HG03066 (cell line): ENCODE results near the gene SRRM2.

ENCODE experiments used
- ATAC-seq: cut with Tn5 transposase; IDR thresholded peaks from one replicate; pipeline ENCODE4 v1.9.1; 2021; ENCODE audit warnings: low read depth; ENCODE audit not compliant: unreplicated experiment

SRRM2 gene

DNA sequence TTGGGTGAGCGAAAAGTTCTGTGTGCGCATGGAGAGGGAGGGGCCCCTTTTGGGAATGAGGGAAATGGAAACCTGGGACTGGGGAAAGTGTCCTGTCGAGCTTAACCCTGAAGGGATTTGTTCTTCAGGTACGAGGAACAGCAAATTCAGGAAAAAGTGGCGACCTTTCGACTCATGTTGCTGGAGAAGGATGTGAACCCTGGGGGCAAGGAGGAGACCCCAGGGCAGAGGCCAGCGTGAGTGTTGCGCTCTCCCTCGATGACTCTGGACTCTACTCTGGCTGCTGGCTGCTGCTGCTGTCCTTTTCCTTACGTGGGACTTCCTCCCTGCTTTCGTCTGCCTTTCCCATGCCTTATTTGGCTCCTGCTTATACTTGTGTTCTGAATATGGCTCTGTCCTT is 4.9 kb downstream of the SRRM2 start:
- ATAC-seq, result no peak

DNA sequence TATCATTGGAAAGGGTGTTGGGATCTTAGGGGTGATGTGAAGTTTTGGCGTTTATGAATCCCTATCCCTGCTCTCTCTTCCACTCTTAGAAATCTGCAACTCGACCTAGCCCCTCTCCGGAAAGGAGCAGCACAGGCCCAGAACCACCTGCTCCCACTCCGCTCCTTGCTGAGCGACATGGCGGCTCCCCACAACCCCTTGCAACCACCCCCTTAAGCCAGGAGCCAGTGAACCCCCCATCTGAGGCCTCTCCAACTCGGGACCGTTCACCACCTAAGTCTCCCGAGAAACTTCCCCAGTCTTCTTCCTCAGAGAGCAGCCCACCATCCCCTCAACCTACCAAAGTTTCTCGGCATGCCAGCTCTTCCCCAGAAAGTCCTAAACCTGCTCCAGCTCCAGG is 9.0 kb downstream of the SRRM2 start:
- ATAC-seq, result no peak

DNA sequence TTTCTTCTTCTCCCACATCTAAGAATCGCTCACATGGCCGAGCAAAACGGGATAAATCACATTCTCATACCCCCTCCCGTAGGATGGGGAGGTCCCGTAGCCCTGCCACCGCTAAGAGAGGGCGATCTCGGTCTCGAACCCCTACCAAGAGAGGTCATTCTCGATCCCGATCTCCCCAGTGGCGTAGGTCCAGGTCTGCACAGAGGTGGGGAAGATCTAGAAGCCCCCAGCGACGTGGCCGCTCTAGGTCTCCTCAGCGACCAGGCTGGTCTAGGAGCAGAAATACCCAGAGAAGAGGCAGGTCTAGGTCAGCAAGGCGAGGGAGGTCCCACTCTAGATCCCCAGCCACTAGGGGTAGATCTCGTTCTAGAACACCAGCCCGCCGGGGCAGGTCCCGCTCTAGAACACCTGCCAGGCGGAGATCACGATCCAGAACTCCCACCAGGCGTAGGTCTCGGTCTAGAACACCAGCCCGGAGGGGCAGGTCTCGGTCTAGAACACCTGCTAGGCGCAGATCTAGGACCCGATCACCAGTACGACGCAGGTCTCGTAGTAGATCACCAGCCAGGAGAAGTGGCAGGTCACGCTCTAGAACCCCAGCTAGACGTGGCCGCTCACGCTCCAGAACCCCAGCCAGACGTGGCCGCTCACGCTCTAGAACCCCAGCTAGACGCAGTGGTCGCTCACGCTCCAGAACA is 9.6 kb downstream of the SRRM2 start:
- no peak for ATAC-seq

DNA sequence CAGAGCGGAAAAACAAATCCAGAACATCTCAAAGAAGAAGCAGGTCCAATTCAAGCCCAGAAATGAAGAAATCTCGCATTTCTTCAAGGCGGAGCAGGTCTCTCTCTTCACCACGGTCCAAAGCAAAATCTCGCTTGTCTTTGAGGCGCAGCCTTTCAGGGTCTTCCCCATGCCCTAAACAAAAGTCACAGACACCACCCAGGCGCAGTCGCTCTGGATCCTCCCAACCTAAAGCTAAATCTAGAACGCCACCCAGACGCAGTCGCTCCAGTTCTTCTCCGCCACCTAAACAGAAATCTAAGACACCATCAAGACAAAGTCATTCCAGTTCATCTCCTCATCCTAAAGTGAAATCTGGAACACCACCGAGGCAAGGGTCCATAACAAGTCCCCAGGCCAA is 10.3 kb downstream of the SRRM2 start:
- no peak for ATAC-seq

DNA sequence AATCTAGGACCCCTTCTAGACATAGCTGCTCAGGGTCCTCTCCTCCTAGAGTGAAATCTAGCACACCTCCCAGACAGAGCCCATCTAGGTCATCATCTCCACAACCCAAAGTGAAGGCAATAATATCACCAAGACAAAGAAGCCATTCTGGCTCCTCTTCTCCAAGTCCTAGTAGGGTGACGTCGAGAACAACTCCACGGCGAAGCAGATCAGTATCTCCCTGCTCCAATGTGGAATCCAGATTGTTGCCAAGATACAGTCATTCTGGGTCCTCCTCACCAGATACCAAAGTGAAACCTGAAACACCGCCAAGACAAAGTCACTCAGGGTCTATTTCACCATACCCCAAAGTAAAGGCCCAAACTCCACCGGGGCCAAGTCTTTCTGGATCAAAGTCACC is 10.7 kb downstream of the SRRM2 start:
- no peak for ATAC-seq

DNA sequence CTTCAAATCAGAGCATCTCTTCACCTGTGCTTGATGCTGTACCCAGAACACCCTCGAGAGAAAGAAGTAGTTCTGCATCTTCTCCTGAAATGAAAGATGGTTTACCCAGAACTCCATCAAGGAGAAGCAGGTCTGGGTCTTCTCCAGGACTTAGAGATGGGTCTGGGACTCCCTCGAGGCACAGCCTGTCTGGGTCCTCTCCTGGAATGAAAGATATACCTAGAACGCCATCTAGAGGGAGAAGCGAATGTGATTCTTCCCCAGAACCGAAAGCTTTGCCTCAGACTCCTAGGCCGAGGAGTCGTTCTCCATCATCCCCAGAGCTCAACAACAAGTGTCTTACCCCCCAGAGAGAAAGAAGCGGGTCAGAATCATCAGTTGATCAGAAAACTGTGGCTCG is 12.3 kb downstream of the SRRM2 start:
- ATAC-seq, result no peak

DNA sequence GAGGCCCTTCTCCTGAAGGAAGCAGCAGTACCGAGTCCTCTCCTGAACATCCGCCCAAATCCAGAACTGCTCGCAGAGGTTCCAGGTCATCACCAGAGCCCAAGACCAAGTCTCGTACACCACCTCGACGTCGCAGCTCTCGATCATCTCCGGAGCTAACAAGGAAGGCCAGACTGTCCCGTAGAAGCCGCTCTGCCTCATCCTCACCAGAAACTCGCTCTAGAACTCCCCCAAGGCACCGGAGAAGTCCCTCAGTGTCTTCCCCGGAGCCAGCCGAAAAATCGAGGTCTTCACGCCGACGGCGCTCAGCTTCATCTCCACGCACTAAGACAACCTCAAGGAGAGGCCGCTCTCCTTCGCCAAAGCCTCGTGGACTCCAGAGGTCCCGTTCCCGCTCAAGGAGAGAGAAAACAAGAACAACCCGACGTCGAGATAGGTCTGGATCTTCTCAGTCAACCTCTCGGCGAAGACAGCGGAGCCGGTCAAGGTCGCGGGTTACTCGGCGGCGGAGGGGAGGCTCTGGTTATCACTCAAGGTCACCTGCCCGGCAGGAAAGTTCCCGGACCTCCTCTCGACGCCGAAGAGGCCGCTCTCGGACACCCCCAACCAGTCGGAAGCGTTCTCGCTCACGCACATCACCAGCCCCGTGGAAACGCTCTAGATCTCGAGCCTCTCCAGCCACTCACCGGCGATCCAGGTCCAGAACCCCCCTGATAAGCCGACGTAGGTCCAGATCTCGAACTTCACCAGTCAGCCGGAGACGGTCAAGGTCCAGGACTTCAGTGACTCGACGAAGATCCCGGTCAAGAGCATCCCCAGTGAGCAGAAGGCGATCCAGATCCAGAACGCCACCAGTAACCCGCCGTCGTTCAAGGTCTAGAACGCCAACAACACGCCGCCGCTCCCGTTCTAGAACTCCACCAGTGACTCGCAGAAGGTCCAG is 13.3 kb downstream of the SRRM2 start:
- no peak for ATAC-seq

DNA sequence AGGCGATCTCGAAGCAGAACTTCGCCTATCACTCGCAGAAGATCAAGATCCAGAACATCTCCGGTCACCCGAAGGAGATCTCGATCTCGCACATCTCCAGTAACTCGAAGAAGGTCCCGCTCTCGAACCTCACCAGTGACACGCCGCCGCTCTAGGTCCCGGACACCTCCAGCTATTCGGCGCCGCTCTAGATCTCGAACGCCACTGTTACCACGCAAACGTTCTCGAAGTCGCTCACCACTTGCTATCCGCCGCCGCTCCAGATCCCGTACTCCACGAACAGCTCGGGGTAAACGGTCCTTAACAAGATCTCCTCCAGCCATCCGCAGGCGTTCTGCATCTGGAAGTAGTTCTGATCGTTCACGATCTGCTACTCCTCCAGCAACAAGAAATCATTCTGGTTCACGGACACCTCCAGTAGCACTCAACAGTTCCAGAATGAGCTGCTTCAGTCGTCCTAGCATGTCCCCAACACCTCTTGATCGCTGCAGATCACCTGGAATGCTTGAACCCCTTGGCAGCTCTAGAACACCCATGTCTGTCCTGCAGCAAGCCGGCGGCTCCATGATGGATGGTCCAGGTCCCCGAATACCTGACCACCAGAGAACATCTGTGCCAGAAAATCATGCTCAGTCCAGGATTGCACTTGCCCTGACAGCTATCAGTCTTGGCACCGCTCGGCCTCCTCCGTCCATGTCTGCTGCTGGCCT is 14.1 kb downstream of the SRRM2 start:
- no peak for ATAC-seq

DNA sequence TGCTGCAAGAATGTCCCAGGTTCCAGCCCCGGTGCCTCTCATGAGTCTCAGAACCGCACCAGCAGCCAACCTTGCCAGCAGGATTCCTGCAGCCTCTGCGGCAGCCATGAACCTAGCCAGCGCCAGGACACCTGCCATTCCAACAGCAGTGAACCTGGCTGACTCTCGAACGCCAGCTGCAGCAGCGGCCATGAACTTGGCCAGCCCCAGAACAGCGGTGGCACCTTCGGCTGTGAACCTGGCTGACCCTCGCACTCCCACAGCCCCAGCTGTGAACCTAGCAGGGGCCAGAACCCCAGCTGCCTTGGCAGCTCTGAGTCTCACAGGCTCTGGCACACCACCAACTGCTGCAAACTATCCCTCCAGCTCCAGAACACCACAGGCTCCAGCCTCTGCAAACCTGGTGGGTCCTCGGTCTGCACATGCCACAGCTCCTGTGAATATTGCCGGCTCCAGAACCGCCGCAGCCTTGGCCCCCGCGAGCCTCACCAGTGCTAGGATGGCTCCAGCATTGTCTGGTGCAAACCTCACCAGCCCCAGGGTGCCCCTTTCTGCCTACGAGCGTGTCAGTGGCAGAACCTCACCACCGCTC is 14.8 kb downstream of the SRRM2 start:
- no peak for ATAC-seq

DNA sequence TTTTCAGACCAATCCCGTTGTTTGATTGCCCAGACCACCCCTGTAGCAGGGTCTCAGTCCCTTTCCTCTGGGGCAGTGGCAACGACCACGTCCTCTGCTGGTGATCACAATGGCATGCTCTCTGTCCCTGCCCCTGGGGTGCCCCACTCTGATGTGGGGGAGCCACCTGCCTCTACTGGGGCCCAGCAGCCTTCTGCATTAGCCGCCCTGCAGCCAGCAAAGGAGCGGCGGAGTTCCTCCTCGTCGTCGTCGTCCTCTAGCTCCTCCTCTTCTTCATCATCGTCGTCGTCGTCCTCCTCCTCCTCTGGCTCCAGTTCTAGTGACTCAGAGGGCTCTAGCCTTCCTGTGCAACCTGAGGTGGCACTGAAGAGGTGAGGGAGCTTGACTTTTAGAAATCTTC is 15.5 kb downstream of the SRRM2 start:
- ATAC-seq, result no peak

DNA sequence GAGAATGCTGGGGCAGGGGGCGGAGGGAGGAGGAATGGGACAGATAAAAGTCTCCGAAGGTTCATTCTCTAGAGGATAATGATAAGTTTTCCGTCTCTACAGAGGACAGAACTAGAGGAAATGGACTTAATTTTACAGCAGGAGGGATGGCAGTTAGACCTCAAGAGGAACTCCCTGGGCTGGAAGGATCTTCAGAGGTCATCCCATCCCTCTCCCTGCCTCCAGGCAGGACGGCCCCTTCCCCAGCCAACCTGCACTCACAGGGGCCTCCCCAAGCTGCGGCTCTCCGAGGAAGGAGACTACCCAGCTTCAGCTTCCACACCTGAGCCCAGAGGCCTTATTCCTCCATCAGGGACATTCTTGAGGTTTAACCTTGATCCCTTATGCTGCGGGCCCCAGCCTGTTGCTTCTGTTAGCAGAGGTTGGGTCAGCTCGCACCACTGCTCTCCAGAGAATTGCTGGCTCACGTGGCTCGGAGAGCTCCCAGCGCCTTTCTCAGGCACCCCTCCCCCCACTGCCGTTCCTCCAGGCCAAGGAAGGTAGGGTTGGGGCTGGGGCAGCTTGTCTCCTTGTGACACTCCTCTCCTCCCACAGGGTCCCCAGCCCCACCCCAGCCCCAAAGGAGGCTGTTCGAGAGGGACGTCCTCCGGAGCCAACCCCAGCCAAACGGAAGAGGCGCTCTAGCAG is 16.1 kb downstream of the SRRM2 start:
- no peak for ATAC-seq

DNA sequence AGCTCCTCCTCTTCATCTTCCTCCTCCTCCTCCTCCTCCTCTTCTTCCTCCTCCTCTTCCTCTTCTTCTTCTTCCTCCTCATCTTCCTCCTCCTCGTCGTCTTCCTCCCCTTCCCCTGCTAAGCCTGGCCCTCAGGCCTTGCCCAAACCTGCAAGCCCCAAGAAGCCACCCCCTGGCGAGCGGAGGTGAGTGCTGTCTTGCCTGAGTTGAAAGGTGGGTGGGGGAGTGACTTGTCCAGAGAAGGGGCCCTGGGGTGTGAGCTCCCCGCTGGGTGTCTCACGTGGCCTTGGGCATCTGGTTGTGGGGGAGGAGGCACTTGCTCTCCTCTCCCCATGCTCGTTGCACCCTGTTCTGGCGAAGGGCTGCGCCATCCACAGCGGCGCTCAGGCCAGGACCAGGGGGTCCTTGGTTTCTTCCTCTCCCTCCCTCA is 16.7 kb downstream of the SRRM2 start:
- ATAC-seq, result no peak

DNA sequence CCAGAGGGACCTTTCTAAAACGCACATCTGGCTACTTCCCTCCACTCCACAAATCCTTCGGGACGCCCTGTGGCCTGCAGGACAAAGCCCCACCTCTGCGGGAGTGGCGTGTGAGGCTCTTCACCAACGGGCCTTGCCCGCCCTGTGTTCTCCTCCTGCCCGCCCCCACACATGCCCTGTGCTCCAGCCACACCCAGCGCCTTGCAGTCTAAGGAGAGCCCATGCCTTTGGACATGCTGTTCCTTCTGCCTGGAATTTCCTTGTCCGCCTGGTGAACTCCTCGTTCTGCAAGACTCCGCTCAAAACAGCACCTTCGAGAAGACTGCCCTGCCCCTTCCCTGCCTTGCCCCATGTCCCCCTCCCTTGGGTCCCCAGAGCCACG is 17.2 kb downstream of the SRRM2 start:
- no peak for ATAC-seq

DNA sequence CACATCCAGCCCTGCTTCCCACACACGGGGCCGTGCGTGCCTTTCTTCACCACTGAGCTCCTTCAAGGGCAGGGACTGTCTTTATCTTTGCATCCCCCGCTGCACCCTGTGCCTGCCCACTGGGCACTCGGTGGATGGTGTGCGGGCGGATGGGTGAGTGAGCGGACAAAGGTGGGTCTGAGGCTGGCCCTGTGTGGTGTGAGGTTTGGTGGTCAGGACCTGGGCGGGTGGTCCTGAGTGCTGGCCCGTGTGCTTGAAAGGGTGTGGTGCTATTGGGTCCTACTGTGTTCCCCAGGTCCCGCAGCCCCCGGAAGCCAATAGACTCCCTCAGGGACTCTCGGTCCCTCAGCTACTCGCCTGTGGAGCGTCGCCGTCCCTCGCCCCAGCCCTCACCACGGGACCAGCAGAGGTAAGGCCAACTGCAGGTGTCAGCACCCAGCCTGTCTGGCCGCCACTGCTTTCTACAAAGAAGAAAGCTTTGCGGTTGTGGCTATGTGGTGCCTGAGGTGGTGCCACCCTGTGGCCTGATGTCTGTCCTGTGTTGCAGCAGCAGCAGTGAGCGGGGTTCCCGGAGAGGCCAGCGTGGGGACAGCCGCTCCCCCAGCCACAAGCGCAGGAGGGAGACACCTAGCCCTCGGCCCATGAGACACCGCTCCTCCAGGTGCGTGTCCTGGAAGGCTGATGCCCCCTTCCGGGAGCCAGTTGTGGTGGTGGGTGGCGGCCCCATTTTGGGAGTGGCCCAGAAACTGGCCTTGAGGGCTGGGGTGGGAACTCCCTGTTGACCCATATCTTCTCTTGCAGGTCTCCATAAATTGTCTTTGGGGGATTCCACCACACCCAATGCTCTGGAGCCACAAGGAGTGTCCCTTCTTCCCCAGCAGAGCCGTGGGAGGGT is 17.9 kb downstream of the SRRM2 start:
- no peak for ATAC-seq

DNA sequence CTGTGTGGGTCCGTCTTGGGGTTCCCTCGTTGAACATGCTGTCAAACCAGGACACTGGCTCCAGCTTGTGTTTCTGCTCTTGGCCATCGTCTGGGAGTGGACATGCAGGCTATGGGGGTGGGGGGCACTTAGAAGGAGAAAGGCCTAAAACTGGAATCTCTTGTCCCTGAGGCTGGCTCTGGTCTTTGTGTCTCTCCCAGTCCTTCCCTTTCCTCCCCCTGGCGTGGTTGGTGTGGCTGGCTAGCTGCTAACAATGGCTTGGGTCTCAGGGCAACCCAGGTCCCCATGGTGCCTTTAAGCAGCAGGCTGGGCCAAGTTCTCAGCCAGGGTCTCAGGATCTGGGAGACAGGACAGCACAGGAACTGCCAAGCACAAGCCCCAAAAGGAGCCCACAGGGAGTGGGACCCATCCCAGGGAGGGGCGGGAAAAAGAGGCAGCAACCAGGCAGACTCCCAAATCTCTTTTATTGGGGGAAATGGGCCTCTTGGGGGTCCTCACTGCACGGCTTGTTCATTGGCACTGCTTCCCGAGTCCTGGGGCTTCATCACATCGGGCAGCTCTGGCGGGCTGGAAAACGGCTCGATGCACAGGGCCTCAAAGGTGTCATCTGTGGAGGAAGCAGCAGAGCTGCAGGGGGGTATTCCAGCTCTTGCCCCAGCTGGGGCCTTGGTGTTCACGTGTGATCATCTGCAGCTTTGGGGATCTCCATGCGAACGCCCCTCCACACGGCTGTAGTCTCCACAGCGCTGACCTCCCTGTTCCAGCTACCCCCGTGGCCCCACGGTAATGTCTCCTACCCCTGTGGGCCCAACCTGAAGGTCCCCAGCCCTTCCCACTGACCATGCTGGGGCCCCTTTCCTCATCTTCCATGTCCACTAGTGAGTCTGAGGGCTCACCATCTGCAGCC is 19.3 kb downstream of the SRRM2 start:
- no peak for ATAC-seq

DNA sequence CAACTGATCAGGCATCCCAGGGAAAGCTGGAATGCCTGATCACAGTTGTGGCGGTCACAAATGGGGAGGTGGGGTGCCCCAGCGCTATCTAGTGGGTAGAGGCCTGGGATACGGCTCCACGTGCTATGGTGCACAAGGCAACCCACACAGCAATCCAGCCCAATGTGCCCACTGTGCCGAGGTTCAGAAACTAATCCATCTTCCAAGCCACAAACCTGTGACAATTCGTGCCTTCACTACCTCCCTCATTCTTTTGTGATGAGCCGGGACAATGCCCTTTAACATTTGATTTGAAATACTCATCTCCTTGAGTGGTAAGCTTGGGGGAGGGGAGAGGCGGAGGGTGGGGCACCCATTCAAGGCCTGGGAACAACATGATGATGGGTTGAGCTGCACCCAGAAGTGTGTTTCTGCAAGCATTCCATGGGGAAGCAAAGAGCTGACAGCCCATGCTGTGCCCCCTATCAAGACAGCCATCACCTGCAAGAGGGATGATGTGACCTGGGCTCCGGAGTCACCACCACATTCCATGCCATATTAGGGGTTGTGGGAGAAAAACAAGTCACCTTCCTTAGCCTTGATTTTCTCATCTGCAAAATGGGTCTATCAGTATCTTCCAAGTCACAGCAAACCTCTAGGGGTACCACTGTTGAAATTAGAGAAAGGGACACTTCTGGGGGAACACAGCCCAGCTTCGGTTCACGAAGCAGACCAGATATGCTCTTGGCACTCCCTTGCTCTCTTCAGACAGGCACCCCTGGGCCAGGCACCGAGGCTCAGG is 20.9 kb downstream of the SRRM2 start:
- ATAC-seq, result no peak

DNA sequence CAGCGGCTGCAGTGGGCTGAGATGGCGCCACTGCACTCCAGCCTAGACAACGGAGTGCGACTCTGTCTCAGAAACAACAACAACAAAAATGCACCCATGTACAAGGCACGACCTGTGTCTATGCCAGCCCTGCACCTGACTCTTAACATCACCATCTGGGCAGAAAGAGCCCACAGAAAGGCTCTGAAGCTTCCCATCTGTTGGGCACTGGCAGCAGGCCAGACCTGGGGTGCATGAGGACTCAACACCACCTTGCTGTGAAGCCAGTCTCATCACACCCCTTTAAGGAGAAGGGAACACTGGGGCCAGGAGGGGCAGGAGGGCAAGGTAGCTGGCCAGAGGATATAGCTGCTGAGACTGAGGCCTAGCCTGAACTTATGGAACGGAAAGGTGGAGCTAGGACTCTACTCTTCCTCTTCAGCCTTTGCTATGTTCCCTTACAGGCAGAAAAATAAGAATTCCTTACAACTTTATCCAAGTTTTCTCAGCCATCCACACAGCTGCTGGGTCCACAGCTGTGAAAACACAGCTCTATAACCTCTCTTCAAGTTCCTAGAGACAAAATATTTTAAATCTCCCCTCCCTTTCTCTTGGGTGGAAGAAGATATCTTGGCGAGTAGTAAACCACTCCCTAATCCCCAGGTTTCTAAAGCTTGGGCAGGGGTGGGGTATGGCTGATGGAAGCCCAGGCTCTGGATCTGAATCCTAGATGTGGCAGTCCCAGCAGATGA is 21.9 kb downstream of the SRRM2 start:
- no peak for ATAC-seq
